HepG2 (cell line): ENCODE data around the gene SAMM50. TPM values are rescaled to one million over a fixed set of nuclear protein-coding genes. Genes with fewer than 3 reads are reported as not detected.

Experiments
- BHLHE40 ChIP-seq: IDR thresholded peaks from 2 replicates; pipeline ENCODE4 v1.6.1; 2011; ENCODE audit warnings: low read length, improper control_type of control experiment
- CSRNP1 ChIP-seq: sonication (generic); formaldehyde crosslinking; IDR thresholded peaks from 2 replicates; pipeline ENCODE4 v1.8.1; 2023; ENCODE audit warnings: mild to moderate bottlenecking, missing genetic modification reagents
- DMAP1 ChIP-seq: IDR thresholded peaks from 2 replicates; pipeline ENCODE4 v1.6.1; 2016
- GLI4 ChIP-seq: sonication (generic); formaldehyde crosslinking; IDR thresholded peaks from 2 replicates; pipeline ENCODE4 v1.5.1; 2020; ENCODE audit warnings: missing genetic modification reagents, mild to moderate bottlenecking, moderate library complexity, borderline replicate concordance
- GMEB2 ChIP-seq: IDR thresholded peaks from 2 replicates; pipeline ENCODE4 v1.6.1; 2016; ENCODE audit warnings: missing biosample characterization, missing genetic modification reagents, low read depth
- MXD1 ChIP-seq: sonication (generic); formaldehyde crosslinking; IDR thresholded peaks from 2 replicates; pipeline ENCODE4 v1.4.0; 2020; ENCODE audit warnings: mild to moderate bottlenecking, missing genetic modification reagents
- RFX1 ChIP-seq: fragments of 450-650 bp; IDR thresholded peaks from 2 replicates; pipeline ENCODE4 v1.6.1; 2017
- TBP ChIP-seq: sonication (generic); formaldehyde crosslinking; IDR thresholded peaks from 2 replicates; pipeline ENCODE4 v1.5.0; 2020; ENCODE audit warnings: missing genetic modification reagents
- ZFAT ChIP-seq: sonication (generic); formaldehyde crosslinking; conservative IDR thresholded peaks from 2 replicates; pipeline ENCODE4 v1.8.1; 2023; ENCODE audit warnings: missing genetic modification reagents, inconsistent platforms
- ZNF501 ChIP-seq: sonication (generic); formaldehyde crosslinking; IDR thresholded peaks from 2 replicates; pipeline ENCODE4 v1.5.1; 2020; ENCODE audit warnings: mild to moderate bottlenecking, moderate library complexity, missing genetic modification reagents
- polyA plus RNA-seq, 8 experiments: library from polyadenylated mRNA; depleted of rRNA in 3 of 8; stranded (reverse) in 7 of 8; unstranded in 1 of 8; fragments of >200 nt; fragmentation: Illumina TruSeq in 4 of 8; extraction: Trizol in 4 of 8; gene quantifications; 2 replicates each; pipeline versions ENCODE4 v1.2.1 to v1.2.3, GENCODE V29; 2011 to 2016; ENCODE audit warnings: low read depth in 4 of 8, missing spikeins in 1 of 8, mixed read lengths in 1 of 8; ENCODE audit not compliant: insufficient read depth in 1 of 8
- total RNA-seq, 5 experiments: library from RNA; depleted of rRNA; stranded (reverse); fragments of >200 nt; fragmentation: Illumina TruSeq; extraction: Trizol; gene quantifications; 2 replicates each; pipeline ENCODE4 v1.2.3, GENCODE V29; 2016; ENCODE audit warnings: low read depth in 1 of 5
- TF ChIP-seq, protein P1 (sequence below): sonication (generic); formaldehyde crosslinking; IDR thresholded peaks from one replicate; pipeline ENCODE4 v1.5.1; 2020; ENCODE audit warnings: mild to moderate bottlenecking, missing genetic modification reagents; ENCODE audit errors: not compliant biosample characterization
- TF ChIP-seq, protein P2 (sequence below): sonication (generic); formaldehyde crosslinking; IDR thresholded peaks from 2 replicates; pipeline ENCODE4 v1.4.0; 2020; ENCODE audit warnings: missing genetic modification reagents

Gene SAMM50
- total and polyA plus RNA-seq, 2 of the 13 experiments (the other 11 are each of a cell fraction or from before 2014, with no cell fraction given) = 34.7 to 63.4 TPM

DNA sequence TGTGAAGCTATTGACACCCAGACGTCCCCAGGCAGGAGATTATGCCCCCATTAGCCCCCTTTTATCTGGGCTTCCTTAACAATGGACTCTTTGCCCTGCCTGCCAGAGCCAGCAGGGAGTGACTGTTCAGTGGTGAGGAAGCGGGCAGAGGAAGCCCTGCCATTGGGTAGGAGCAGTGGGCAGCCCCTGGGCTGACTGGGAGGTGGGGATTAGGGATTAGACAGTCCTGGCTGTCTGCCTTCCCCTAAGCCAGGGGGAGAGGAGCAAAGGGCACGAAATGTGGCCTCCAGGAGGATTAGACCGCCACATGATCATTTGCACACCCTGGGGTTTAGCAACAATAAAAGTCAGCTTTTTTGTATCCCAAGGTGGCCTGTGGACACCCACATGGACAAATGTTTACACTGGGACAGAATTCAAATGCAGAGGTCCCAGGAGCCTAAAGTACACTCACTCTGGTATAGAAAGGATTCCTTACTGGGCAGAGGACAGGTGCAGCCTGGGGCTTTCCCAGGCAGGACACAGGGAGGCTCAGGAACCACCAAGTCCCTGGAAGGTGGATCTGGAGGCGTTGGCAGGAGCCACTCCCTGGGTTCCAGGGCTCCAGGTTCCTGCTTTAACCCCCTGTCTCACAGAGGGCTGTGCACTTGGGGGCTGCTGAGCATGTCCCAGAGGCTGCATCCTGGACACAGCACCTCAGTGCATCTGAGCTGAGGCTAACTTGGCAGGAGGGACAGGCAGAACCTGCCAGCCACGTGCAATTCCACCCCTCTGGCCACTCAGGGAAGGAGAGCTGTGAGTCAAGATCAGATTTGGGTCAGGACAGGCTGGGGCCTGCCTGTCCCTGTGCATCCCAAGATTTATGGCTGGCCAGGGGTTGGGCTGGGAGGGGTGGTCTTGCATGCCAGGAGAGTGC is 29.6 kb upstream of the SAMM50 start (continued):
- TF ChIP-seq, protein P1, sequence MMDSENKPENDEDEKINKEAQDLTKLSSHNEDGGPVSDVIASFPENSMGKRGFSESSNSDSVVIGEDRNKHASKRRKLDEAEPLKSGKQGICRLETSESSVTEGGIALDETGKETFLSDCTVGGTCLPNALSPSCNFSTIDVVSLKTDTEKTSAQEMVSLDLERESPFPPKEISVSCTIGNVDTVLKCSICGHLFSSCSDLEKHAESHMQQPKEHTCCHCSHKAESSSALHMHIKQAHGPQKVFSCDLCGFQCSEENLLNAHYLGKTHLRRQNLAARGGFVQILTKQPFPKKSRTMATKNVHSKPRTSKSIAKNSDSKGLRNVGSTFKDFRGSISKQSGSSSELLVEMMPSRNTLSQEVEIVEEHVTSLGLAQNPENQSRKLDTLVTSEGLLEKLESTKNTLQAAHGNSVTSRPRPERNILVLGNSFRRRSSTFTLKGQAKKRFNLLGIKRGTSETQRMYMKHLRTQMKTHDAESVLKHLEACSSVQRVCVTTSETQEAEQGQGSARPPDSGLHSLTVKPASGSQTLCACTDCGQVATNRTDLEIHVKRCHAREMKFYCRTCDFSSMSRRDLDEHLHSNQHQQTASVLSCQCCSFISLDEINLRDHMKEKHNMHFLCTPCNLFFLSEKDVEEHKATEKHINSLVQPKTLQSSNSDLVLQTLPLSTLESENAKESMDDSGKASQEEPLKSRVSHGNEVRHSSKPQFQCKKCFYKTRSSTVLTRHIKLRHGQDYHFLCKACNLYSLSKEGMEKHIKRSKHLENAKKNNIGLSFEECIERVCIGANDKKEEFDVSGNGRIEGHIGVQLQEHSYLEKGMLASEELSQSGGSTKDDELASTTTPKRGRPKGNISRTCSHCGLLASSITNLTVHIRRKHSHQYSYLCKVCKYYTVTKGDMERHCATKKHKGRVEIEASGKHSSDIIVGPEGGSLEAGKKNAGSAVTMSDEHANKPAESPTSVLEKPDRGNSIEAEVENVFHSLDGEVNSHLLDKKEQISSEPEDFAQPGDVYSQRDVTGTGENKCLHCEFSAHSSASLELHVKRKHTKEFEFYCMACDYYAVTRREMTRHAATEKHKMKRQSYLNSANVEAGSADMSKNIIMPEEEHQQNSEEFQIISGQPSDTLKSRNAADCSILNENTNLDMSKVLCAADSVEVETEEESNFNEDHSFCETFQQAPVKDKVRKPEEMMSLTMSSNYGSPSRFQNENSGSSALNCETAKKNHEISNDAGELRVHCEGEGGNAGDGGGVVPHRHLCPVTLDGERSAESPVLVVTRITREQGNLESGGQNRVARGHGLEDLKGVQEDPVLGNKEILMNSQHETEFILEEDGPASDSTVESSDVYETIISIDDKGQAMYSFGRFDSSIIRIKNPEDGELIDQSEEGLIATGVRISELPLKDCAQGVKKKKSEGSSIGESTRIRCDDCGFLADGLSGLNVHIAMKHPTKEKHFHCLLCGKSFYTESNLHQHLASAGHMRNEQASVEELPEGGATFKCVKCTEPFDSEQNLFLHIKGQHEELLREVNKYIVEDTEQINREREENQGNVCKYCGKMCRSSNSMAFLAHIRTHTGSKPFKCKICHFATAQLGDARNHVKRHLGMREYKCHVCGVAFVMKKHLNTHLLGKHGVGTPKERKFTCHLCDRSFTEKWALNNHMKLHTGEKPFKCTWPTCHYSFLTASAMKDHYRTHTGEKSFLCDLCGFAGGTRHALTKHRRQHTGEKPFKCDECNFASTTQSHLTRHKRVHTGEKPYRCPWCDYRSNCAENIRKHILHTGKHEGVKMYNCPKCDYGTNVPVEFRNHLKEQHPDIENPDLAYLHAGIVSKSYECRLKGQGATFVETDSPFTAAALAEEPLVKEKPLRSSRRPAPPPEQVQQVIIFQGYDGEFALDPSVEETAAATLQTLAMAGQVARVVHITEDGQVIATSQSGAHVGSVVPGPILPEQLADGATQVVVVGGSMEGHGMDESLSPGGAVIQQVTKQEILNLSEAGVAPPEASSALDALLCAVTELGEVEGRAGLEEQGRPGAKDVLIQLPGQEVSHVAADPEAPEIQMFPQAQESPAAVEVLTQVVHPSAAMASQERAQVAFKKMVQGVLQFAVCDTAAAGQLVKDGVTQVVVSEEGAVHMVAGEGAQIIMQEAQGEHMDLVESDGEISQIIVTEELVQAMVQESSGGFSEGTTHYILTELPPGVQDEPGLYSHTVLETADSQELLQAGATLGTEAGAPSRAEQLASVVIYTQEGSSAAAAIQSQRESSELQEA = no peak
- TF ChIP-seq BHLHE40 = no peak
- no peak for TF ChIP-seq RFX1
- peak; percentile 57; the same call in 1 of the 2 replicates for TF ChIP-seq ZNF501 (CRISPR knock-in tag)
- peak; percentile 37; the same call in 1 of the 2 replicates for TF ChIP-seq MXD1 (CRISPR knock-in tag)
- TF ChIP-seq CSRNP1 (CRISPR knock-in tag) = no peak
- TF ChIP-seq ZFAT (CRISPR knock-in tag) = no peak
- TF ChIP-seq DMAP1 (CRISPR knock-in tag) = peak; percentile 51; the same call in 1 of the 2 replicates
- no peak for TF ChIP-seq TBP (CRISPR knock-in tag)
- TF ChIP-seq GLI4 (CRISPR knock-in tag) = no peak
- no peak for TF ChIP-seq GMEB2 (CRISPR knock-in tag)
- TF ChIP-seq, protein P2, sequence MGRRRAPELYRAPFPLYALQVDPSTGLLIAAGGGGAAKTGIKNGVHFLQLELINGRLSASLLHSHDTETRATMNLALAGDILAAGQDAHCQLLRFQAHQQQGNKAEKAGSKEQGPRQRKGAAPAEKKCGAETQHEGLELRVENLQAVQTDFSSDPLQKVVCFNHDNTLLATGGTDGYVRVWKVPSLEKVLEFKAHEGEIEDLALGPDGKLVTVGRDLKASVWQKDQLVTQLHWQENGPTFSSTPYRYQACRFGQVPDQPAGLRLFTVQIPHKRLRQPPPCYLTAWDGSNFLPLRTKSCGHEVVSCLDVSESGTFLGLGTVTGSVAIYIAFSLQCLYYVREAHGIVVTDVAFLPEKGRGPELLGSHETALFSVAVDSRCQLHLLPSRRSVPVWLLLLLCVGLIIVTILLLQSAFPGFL (CRISPR knock-in tag) = no peak
